Measurements from ENCODE around the gene OR13H1.

OR13H1 gene

DNA sequence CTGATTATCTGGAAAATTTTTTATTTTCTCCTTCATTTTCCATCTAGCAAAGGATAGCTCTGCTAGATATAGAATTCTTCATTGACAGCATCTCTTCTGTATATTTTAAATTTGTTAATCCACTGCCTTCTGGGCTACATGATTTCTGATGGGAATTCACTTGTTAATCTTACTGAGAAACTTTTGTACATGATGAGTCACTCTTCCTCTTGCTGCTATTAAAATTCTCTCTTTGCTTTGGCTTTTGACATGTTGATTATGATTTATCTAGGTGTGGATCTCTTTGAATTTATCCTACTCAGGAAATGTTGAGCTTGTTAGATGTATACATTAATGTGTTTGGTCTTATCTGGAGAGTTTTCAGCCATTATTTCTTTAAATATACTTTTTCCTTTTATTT, 27.5 kb downstream of the OR13H1 start:
- TF ChIP-seq CREB1 (IDR thresholded peaks at IDR 0.05; ENCODE audit: low read depth) (no peak), YY1 (IDR thresholded peaks at IDR 0.05; ENCODE audit: low read depth) (no peak), EGR1 (IDR thresholded peaks at IDR 0.05) (no peak), TAF1 (IDR thresholded peaks at IDR 0.05; ENCODE audit: low read depth) (no peak), TEAD4 (IDR thresholded peaks at IDR 0.05) (no peak), FOXM1 (IDR thresholded peaks at IDR 0.05; ENCODE audit: borderline replicate concordance, low read depth) (no peak), CEBPB (IDR thresholded peaks at IDR 0.05) (no peak), NFIC (IDR thresholded peaks at IDR 0.05) (no peak), ZBTB7A (IDR thresholded peaks at IDR 0.05; ENCODE audit: low read depth) (no peak), TCF12 (IDR thresholded peaks at IDR 0.05; ENCODE audit: low read depth) (no peak), RAD21 (IDR thresholded peaks at IDR 0.05; ENCODE audit: low read depth) (no peak), EP300 (IDR thresholded peaks at IDR 0.05; ENCODE audit: borderline replicate concordance) (no peak)
- TF ChIP-seq, protein P1, sequence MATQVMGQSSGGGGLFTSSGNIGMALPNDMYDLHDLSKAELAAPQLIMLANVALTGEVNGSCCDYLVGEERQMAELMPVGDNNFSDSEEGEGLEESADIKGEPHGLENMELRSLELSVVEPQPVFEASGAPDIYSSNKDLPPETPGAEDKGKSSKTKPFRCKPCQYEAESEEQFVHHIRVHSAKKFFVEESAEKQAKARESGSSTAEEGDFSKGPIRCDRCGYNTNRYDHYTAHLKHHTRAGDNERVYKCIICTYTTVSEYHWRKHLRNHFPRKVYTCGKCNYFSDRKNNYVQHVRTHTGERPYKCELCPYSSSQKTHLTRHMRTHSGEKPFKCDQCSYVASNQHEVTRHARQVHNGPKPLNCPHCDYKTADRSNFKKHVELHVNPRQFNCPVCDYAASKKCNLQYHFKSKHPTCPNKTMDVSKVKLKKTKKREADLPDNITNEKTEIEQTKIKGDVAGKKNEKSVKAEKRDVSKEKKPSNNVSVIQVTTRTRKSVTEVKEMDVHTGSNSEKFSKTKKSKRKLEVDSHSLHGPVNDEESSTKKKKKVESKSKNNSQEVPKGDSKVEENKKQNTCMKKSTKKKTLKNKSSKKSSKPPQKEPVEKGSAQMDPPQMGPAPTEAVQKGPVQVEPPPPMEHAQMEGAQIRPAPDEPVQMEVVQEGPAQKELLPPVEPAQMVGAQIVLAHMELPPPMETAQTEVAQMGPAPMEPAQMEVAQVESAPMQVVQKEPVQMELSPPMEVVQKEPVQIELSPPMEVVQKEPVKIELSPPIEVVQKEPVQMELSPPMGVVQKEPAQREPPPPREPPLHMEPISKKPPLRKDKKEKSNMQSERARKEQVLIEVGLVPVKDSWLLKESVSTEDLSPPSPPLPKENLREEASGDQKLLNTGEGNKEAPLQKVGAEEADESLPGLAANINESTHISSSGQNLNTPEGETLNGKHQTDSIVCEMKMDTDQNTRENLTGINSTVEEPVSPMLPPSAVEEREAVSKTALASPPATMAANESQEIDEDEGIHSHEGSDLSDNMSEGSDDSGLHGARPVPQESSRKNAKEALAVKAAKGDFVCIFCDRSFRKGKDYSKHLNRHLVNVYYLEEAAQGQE (IDR thresholded peaks at IDR 0.05; ENCODE audit: low read depth): no peak
- TF ChIP-seq, protein P2, sequence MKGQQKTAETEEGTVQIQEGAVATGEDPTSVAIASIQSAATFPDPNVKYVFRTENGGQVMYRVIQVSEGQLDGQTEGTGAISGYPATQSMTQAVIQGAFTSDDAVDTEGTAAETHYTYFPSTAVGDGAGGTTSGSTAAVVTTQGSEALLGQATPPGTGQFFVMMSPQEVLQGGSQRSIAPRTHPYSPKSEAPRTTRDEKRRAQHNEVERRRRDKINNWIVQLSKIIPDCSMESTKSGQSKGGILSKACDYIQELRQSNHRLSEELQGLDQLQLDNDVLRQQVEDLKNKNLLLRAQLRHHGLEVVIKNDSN (IDR thresholded peaks at IDR 0.05): no peak

DNA sequence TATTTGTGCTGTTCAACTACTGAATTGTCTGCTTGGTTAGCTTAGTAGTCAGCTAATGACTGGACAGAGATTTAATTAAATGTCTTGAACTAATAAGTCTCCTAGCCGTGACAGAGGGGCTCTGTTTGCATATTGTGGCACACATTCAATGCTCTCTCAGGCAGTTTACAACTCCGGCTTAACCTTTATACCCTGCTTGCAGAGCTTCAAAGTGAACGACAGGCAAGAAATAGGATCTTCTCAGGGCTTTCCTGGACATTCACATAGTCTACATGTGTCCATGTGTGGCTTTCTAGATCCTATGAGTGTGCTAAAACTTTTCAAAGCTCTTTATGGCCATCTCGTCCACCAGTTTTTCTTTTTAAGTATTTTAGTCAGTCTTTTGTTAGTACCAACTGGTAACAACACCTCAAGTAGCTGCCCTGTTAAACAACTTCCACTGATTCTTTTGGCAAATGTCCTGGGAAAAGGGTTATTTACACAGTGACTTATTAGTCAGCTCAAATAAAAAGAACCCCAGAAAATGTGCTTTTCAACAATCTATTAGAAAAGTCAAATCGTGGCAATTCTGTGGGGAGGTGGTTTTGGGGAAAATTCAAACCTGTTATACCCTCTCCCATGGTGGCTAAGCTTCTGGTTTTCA, 28.6 kb downstream of the OR13H1 start:
- TF ChIP-seq, protein P3, sequence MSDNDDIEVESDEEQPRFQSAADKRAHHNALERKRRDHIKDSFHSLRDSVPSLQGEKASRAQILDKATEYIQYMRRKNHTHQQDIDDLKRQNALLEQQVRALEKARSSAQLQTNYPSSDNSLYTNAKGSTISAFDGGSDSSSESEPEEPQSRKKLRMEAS (IDR thresholded peaks at IDR 0.05): no peak
- TF ChIP-seq TCF12 (IDR thresholded peaks at IDR 0.05; ENCODE audit: low read depth) (no peak), TEAD4 (IDR thresholded peaks at IDR 0.05) (no peak), YY1 (IDR thresholded peaks at IDR 0.05; ENCODE audit: low read depth) (no peak)

DNA sequence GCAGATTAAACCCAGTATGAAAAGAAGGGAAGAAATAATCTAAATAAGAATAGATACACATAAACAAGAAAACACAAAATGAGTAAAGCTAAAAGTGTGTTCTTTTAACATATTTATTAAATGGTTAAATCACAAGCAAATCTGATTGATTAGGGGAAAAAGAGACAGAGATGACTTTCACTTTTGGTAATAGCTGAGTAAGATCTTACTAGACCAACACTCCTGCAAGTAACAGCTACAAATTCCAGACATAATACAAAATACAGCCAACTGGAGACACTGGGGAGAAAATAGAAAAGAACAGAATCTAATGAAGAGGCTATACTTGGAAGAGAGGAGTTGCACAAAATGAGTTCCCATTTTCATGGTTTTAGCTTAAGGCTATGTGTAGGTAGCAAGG, 33.5 kb downstream of the OR13H1 start:
- TF ChIP-seq YY1 (IDR thresholded peaks at IDR 0.05; ENCODE audit: low read depth) (no peak), TEAD4 (IDR thresholded peaks at IDR 0.05) (no peak), TAF1 (IDR thresholded peaks at IDR 0.05; ENCODE audit: low read depth) (no peak), RAD21 (IDR thresholded peaks at IDR 0.05; ENCODE audit: low read depth) (no peak), EGR1 (IDR thresholded peaks at IDR 0.05) (no peak), NFIC (IDR thresholded peaks at IDR 0.05) (no peak), EP300 (IDR thresholded peaks at IDR 0.05; ENCODE audit: borderline replicate concordance) (no peak)
- TF ChIP-seq, protein P2 (IDR thresholded peaks at IDR 0.05): no peak
- TF ChIP-seq, protein P1 (IDR thresholded peaks at IDR 0.05; ENCODE audit: low read depth): no peak

DNA sequence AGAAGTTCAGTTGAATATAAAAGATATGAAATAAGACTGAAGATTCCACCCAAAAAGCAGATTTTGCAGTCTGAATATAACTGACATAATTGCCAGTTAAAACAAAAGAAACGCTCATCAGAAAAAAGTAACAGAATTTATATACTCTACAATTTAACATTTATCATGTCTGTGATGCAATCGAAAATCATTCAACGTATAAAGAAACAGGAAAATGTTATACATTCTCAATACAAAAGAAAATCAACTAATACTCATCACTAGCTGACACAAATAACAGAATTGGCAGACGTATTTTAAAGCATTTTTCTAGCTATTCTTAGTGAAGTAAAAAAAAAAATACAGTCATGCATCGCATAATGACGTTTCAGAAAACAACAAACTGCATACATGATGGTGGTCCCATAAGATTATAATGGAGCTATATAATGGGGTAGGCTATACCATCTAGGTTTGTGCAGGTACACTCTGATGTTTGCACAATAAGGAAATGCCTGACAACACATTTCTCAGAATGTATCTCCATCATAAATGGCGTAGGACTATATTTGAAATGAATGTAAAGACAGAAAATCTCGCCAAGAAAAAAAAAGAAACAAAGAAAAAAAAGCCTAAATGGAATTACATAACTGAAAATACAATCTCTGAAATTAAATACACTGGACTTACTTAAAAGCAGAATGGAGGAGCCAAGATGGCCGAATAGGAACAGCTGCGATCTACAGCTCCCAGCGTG, 34.3 kb downstream of the OR13H1 start:
- TF ChIP-seq CEBPB (IDR thresholded peaks at IDR 0.05): no peak
- TF ChIP-seq TCF12 (IDR thresholded peaks at IDR 0.05; ENCODE audit: low read depth): no peak
- TF ChIP-seq, protein P3 (IDR thresholded peaks at IDR 0.05): no peak
- no peak for TF ChIP-seq EP300 (IDR thresholded peaks at IDR 0.05; ENCODE audit: borderline replicate concordance)
- TF ChIP-seq EGR1 (IDR thresholded peaks at IDR 0.05): no peak
- TF ChIP-seq, protein P1 (IDR thresholded peaks at IDR 0.05; ENCODE audit: low read depth): no peak
- no peak for TF ChIP-seq RAD21 (IDR thresholded peaks at IDR 0.05; ENCODE audit: low read depth)
- TF ChIP-seq ZBTB7A (IDR thresholded peaks at IDR 0.05; ENCODE audit: low read depth): no peak
- no peak for TF ChIP-seq CREB1 (IDR thresholded peaks at IDR 0.05; ENCODE audit: low read depth)
- TF ChIP-seq FOXM1 (IDR thresholded peaks at IDR 0.05; ENCODE audit: borderline replicate concordance, low read depth): no peak
- no peak for TF ChIP-seq TAF1 (IDR thresholded peaks at IDR 0.05; ENCODE audit: low read depth)
- TF ChIP-seq, protein P2 (IDR thresholded peaks at IDR 0.05): no peak
- no peak for TF ChIP-seq TEAD4 (IDR thresholded peaks at IDR 0.05)
- TF ChIP-seq YY1 (IDR thresholded peaks at IDR 0.05; ENCODE audit: low read depth): no peak
- TF ChIP-seq NFIC (IDR thresholded peaks at IDR 0.05): no peak

Measured in Ishikawa (cell line).